IMR-90 (cell line): ENCODE measurements around the gene IMMT. TPM values are rescaled to one million over a fixed set of nuclear protein-coding genes. Genes with fewer than 3 reads are reported as not detected.
A peak's percentile ranks its signal among the peaks of the same experiment; 100 is the strongest.

Experiments
- ATAC-seq: fragments of 200-7000 bp; cut with Tn5 transposase; 2 replicates; pipeline ENCODE4 v1.9.1; 2020; ENCODE audit warnings: low read depth, mild to moderate bottlenecking, moderate library complexity
- BruUV-seq: library from RNA; stranded (reverse); fragments of 400-500 nt; replicated peaks from 2 replicates; lab custom pipeline; 2021; lab: Mats Ljungman, UMichigan
- CTCF ChIA-PET: fragments of 300-600 bp; formaldehyde crosslinking; extraction: SDS; loops from one replicate; lab custom pipeline; 2021; ENCODE audit warnings: antibody characterized with exemption; lab: Yijun Ruan, JAX
- POLR2A ChIA-PET: fragments of 300-600 bp; sonication (Branson Sonifier 250); formaldehyde crosslinking; loops from one replicate; lab custom pipeline; 2022; ENCODE audit warnings: antibody characterized with exemption; ENCODE audit not compliant: unreplicated experiment; lab: Charles Lee
- DNase-seq: peaks from one replicate; pipeline ENCODE4 v3.0.0; 2013
- H2AFZ ChIP-seq: replicated peaks from 2 replicates; pipeline ENCODE3; 2013; ENCODE audit warnings: low read length, mild to moderate bottlenecking; ENCODE audit not compliant: poor library complexity
- H2AK5ac ChIP-seq: 2 replicates; pipeline ENCODE4 v1.6.1; 2013; ENCODE audit warnings: low read depth, low read length, inconsistent platforms
- H2AK9ac ChIP-seq: replicated peaks from 2 replicates; pipeline ENCODE3; 2013; ENCODE audit warnings: mild to moderate bottlenecking, low read depth, low read length, moderate library complexity; ENCODE audit not compliant: poor library complexity
- H2BK120ac ChIP-seq: 2 replicates; pipeline ENCODE4 v1.6.1; 2013; ENCODE audit warnings: low read depth, low read length, inconsistent platforms
- H2BK15ac ChIP-seq: 3 replicates; pipeline ENCODE4 v1.6.1; 2013; ENCODE audit warnings: low read depth, low read length, inconsistent platforms
- H2BK20ac ChIP-seq: 2 replicates; pipeline ENCODE4 v1.6.1; 2013; ENCODE audit warnings: low read depth, mild to moderate bottlenecking, inconsistent platforms, low read length, moderate library complexity
- H2BK5ac ChIP-seq: 2 replicates; pipeline ENCODE4 v1.6.1; 2013; ENCODE audit warnings: mild to moderate bottlenecking, low read depth, low read length, inconsistent platforms; ENCODE audit not compliant: poor library complexity, severe bottlenecking
- H3K14ac ChIP-seq: replicated peaks from 2 replicates; pipeline ENCODE4 v1.6.1; 2013; ENCODE audit warnings: low read depth, low read length, inconsistent platforms
- H3K18ac ChIP-seq: 2 replicates; pipeline ENCODE4 v1.6.1; 2013; ENCODE audit warnings: low read depth, low read length, control low read depth
- H3K23ac ChIP-seq: 2 replicates; pipeline ENCODE4 v1.6.1; 2013; ENCODE audit warnings: low read depth, low read length, inconsistent platforms
- H3K27ac ChIP-seq: 2 replicates; pipeline ENCODE4 v1.5.1; 2013; ENCODE audit warnings: mild to moderate bottlenecking, control low read depth, low read length; ENCODE audit not compliant: insufficient read depth
- H3K27me3 ChIP-seq: 2 replicates; pipeline ENCODE4 v1.6.1; 2013; ENCODE audit warnings: low read length; ENCODE audit not compliant: control insufficient read depth, insufficient read depth
- H3K36me3 ChIP-seq: 2 replicates; pipeline ENCODE4 v1.6.1; 2013; ENCODE audit warnings: low read length, mixed read lengths; ENCODE audit not compliant: control insufficient read depth, insufficient read depth
- H3K4ac ChIP-seq: 2 replicates; pipeline ENCODE4 v1.6.1; 2013; ENCODE audit warnings: low read depth, low read length, inconsistent platforms
- H3K4me1 ChIP-seq: 2 replicates; pipeline ENCODE4 v1.6.1; 2013; ENCODE audit warnings: low read length, mixed read lengths; ENCODE audit not compliant: control insufficient read depth, insufficient read depth
- H3K4me2 ChIP-seq: 2 replicates; pipeline ENCODE4 v1.6.1; 2013; ENCODE audit warnings: low read depth, mild to moderate bottlenecking, control low read depth, low read length, moderate library complexity
- H3K4me3 ChIP-seq: 2 replicates; pipeline ENCODE4 v1.5.1; 2013; ENCODE audit warnings: low read depth, mild to moderate bottlenecking, control low read depth, low read length, moderate library complexity; ENCODE audit not compliant: insufficient read depth
- H3K56ac ChIP-seq: 2 replicates; pipeline ENCODE4 v1.6.1; 2013; ENCODE audit warnings: low read length, inconsistent platforms; ENCODE audit not compliant: insufficient read depth; ENCODE audit errors: extremely low read depth
- H3K79me1 ChIP-seq, 2 experiments: 2 replicates each; pipeline ENCODE4 v1.6.1; 2013; ENCODE audit warnings: low read length in 2 of 2, inconsistent platforms in 1 of 2, low read depth in 1 of 2
- H3K9ac ChIP-seq: 2 replicates; pipeline ENCODE4 v1.6.1; 2013; ENCODE audit warnings: low read depth, low read length, control low read depth
- H3K9me1 ChIP-seq: 2 replicates; pipeline ENCODE4 v1.6.1; 2013; ENCODE audit warnings: low read length, inconsistent platforms; ENCODE audit not compliant: insufficient read depth
- H3K9me3 ChIP-seq: 2 replicates; pipeline ENCODE4 v1.6.1; 2013; ENCODE audit warnings: low read length; ENCODE audit not compliant: control insufficient read depth, insufficient read depth
- H4K20me1 ChIP-seq: 2 replicates; pipeline ENCODE4 v1.6.1; 2013; ENCODE audit warnings: low read length, inconsistent platforms; ENCODE audit not compliant: insufficient read depth
- H4K5ac ChIP-seq: 2 replicates; pipeline ENCODE4 v1.6.1; 2013; ENCODE audit warnings: mild to moderate bottlenecking, low read depth, low read length, control low read depth
- H4K8ac ChIP-seq, 2 experiments: 2 replicates each; pipeline ENCODE4 v1.6.1; 2013; ENCODE audit warnings: low read depth in 2 of 2, low read length in 2 of 2, control low read depth in 1 of 2, inconsistent platforms in 1 of 2
- H4K91ac ChIP-seq: 2 replicates; pipeline ENCODE4 v1.6.1; 2013; ENCODE audit warnings: low read depth, low read length, inconsistent platforms; ENCODE audit not compliant: insufficient read depth
- CEBPB ChIP-seq: IDR thresholded peaks from 2 replicates; pipeline ENCODE4 v1.6.1; 2012; ENCODE audit warnings: low read depth, low read length, improper control_type of control experiment
- CTCF ChIP-seq: conservative IDR thresholded peaks from 2 replicates; pipeline ENCODE4 v1.5.1; 2012; ENCODE audit warnings: mild to moderate bottlenecking, low read depth, low read length, improper control_type of control experiment
- MAFK ChIP-seq: IDR thresholded peaks from 2 replicates; pipeline ENCODE4 v1.6.1; 2012; ENCODE audit warnings: low read depth, low read length, improper control_type of control experiment
- NFE2L2 ChIP-seq: fragments of 150-350 bp; IDR thresholded peaks from 2 replicates; pipeline ENCODE4 v1.6.1; 2016; ENCODE audit warnings: low read depth, mild to moderate bottlenecking, low read length
- WGBS, 2 experiments: methylation state at CpG; one replicate each; pipeline versions ENCODE4 v1.1.5 to v1.1.7; 2013; ENCODE audit warnings: missing lambda C conversion rate in 2 of 2; ENCODE audit not compliant: insufficient read length in 1 of 2; ENCODE audit errors: extremely low coverage in 2 of 2; 5-methylcytosine and 5-hydroxymethylcytosine counted together
- dilution Hi-C: fragments of 300-500 bp; cut with HindIII; formaldehyde crosslinking; loops from one replicate; pipeline ENCODE4 v1.14.3; 2018; ENCODE audit warnings: low sequenced_read_pairs; ENCODE audit not compliant: unreplicated experiment
- in situ Hi-C: fragments of 300-500 bp; cut with MboI; formaldehyde crosslinking; loops from 3 replicates; pipeline ENCODE4 v1.14.3; 2019; ENCODE audit warnings: low sequenced_read_pairs, inconsistent platforms, mixed read lengths
- intact Hi-C: fragments of 100-400 bp; cut with micrococcal nuclease; formaldehyde crosslinking; loops from 2 replicates; pipeline ENCODE4 v1.10.0; 2022
- polyA plus RNA-seq, 3 experiments: library from polyadenylated mRNA; depleted of rRNA; stranded (reverse); fragments of >200 nt; gene quantifications; 2 replicates each; pipeline ENCODE4 v1.2.3, GENCODE V29; 2012; ENCODE audit warnings: low replicate concordance in 1 of 3
- total RNA-seq: library from RNA; depleted of rRNA; stranded (reverse); fragments of >200 nt; gene quantifications from 2 replicates; pipeline ENCODE4 v1.2.3, GENCODE V29; 2012

Gene IMMT
- total and polyA plus RNA-seq, 2 of the 4 experiments (the other 2 are of a cell fraction), result 50.5 to 87.3 TPM

- 80% methylated on average over 4 of the region's 13 CpGs; no CpG with 5 or more reads in 1 of the 2 experiments for WGBS, 2 experiments
- ATAC-seq (no peak), DNase-seq (no peak)
- TF ChIP-seq CTCF (no peak), MAFK (peak; percentile 88), NFE2L2 (peak; percentile 46; the same call in 1 of the 2 replicates), CEBPB (no peak)
- Histone ChIP-seq H2AK9ac (no peak overlapping the region), H3K27ac (no peak overlapping the region), H3K4me3 (no peak overlapping the region), H4K8ac (no peak overlapping the region), H2BK20ac (no peak overlapping the region), H3K23ac (no peak overlapping the region), H3K9ac (no peak overlapping the region), H3K4me1 (no peaks in the 10 kb centered on the region; the same call in 1 of the 2 replicates), H2AFZ (peak overlapping the region; percentile 38), H3K9me1 (no peaks in the 10 kb centered on the region), H3K4ac (no peak overlapping the region), H3K36me3 (peaks cover 4% of the 10 kb centered on the region), H3K14ac (no peak overlapping the region), H3K56ac (no peak overlapping the region), H3K9me3 (no peaks in the 10 kb centered on the region), H2BK120ac (no peak overlapping the region), H3K79me1 (no peaks in the 10 kb centered on the region), H4K20me1 (no peaks in the 10 kb centered on the region), H2BK5ac (no peak overlapping the region), H2BK15ac (no peak overlapping the region), H3K4me2 (no peak overlapping the region), H3K27me3 (no peaks in the 10 kb centered on the region), H4K5ac (no peak overlapping the region), H4K91ac (no peak overlapping the region), H3K18ac (no peak overlapping the region), H2AK5ac (no peak overlapping the region)
- in situ Hi-C loops, result no loop called here
- dilution Hi-C loops, result no loop called here
- ChIA-PET CTCF (no interaction called here), POLR2A (no interaction called here)
- BruUV-seq, result no TSS peak
- intact Hi-C loops, result no loop called here
Measured at GRCh38 chr2:86216575-86217555, 21.6 kb upstream of the IMMT start.
